ENCODE results near the gene U2SURP. TPM values are rescaled to one million over a fixed set of nuclear protein-coding genes. Genes with fewer than 3 reads are reported as not detected.
A peak's percentile ranks its signal among the peaks of the same experiment; 100 is the strongest.
"Not testable (repeated sequence)": the region's sequence is repeated elsewhere in the genome, so short reads cannot be mapped to it uniquely, and the experiment has no call there.

The U2SURP gene
- total RNA-seq, 2 experiments from 2014 or later: 106 to 120 TPM

- Mint-ChIP-seq H3K9me3 (no peaks in the 10 kb centered on the region), H3K27me3 (no peaks in the 10 kb centered on the region), H3K36me3 (ENCODE audit: low read depth) (peaks cover 47% of the 10 kb centered on the region), H3K27ac (peak overlapping the region; percentile 19), H3K4me3 (no peak overlapping the region), H3K4me1 (peaks cover 12% of the 10 kb centered on the region)
- ChIA-PET CTCF (interaction anchor here (0.8 to 1.3 kb wide), 3 partner anchors 20 to 35 kb away, joined by 3 read pairs; partner anchors contain the start of gene U2SURP), POLR2A (interaction anchor here (1.4 kb wide), 1 partner anchor 35 kb away, joined by 8 read pairs; the partner anchor contains the start of gene U2SURP)
- DNase-seq: no peak
Observed at GRCh38 chr3:143036557-143036956, 35.2 kb downstream of the U2SURP start.

- no peaks in the 10 kb centered on the region for H3K9me3 Mint-ChIP-seq
- H3K4me1 Mint-ChIP-seq: peaks cover 12% of the 10 kb centered on the region
- DNase-seq: no peak
- peaks cover 48% of the 10 kb centered on the region for H3K36me3 Mint-ChIP-seq (ENCODE audit: low read depth)
- CTCF ChIA-PET: interaction anchor here (1.3 kb wide), 1 partner anchor 33 kb away, joined by 3 read pairs; no protein-coding TSS in a partner anchor
- no peaks in the 10 kb centered on the region for H3K27me3 Mint-ChIP-seq
- no peak overlapping the region for H3K4me3 Mint-ChIP-seq
- POLR2A ChIA-PET: interaction anchor here (1.3 to 1.6 kb wide), 2 partner anchors 37 to 934 kb away, joined by 4 read pairs; partner anchors contain the start of genes DIPK2A and U2SURP
- no peak overlapping the region for H3K27ac Mint-ChIP-seq
Observed at GRCh38 chr3:143037867-143038266, 36.5 kb downstream of the U2SURP start.

GRCh38 chr3:143040261-143040879, 39.0 kb downstream of the U2SURP start:
- ChIA-PET POLR2A (interaction anchor here (0.9 kb wide), 1 partner anchor 38 kb away, joined by 3 read pairs; the partner anchor contains the start of gene U2SURP), CTCF (interaction anchor here (0.7 to 1.2 kb wide), 4 partner anchors 9 to 80 kb away, joined by 3 to 4 read pairs (median 3); no protein-coding TSS in a partner anchor)
- no peak for DNase-seq
- Mint-ChIP-seq H3K27ac (no peak overlapping the region), H3K27me3 (no peaks in the 10 kb centered on the region), H3K4me1 (peaks cover 12% of the 10 kb centered on the region), H3K4me3 (no peak overlapping the region), H3K9me3 (no peaks in the 10 kb centered on the region), H3K36me3 (ENCODE audit: low read depth) (peaks cover 53% of the 10 kb centered on the region)

- CTCF ChIA-PET: interaction anchor here (1.1 kb wide), 1 partner anchor 57 kb away, joined by 3 read pairs; no protein-coding TSS in a partner anchor
- Mint-ChIP-seq H3K36me3 (ENCODE audit: low read depth) (peaks cover 48% of the 10 kb centered on the region), H3K9me3 (no peaks in the 10 kb centered on the region), H3K27me3 (no peaks in the 10 kb centered on the region), H3K4me1 (peaks cover 2% of the 10 kb centered on the region), H3K27ac (no peak overlapping the region), H3K4me3 (no peak overlapping the region)
- POLR2A ChIA-PET: interaction anchor here (1.0 kb wide), 1 partner anchor 34 kb away, joined by 3 read pairs; no protein-coding TSS in a partner anchor
- DNase-seq: no peak
Observed at GRCh38 chr3:143041903-143042302, 40.5 kb downstream of the U2SURP start.

GRCh38 chr3:143045639-143046038, 44.3 kb downstream of the U2SURP start:
- H3K27ac Mint-ChIP-seq: no peak overlapping the region
- H3K27me3 Mint-ChIP-seq: no peaks in the 10 kb centered on the region
- no peak overlapping the region for H3K4me3 Mint-ChIP-seq
- POLR2A ChIA-PET: no interaction called here
- DNase-seq: no peak
- no peaks in the 10 kb centered on the region for H3K9me3 Mint-ChIP-seq
- CTCF ChIA-PET: interaction anchor here (0.6 to 0.7 kb wide), 2 partner anchors 14 to 926 kb away, joined by 4 to 6 read pairs; partner anchors contain the start of gene DIPK2A
- no peaks in the 10 kb centered on the region for H3K4me1 Mint-ChIP-seq
- H3K36me3 Mint-ChIP-seq (ENCODE audit: low read depth): peaks cover 45% of the 10 kb centered on the region

GRCh38 chr3:143046075-143046474, 44.7 kb downstream of the U2SURP start:
- POLR2A ChIA-PET, DNase-seq, H3K4me1 Mint-ChIP-seq, H3K4me3 Mint-ChIP-seq, H3K9me3 Mint-ChIP-seq, H3K27ac Mint-ChIP-seq, H3K27me3 Mint-ChIP-seq: not testable (repeated sequence)
- peaks cover 47% of the 10 kb centered on the region for H3K36me3 Mint-ChIP-seq (ENCODE audit: low read depth)
- CTCF ChIA-PET: interaction anchor here (0.7 kb wide), 1 partner anchor 926 kb away, joined by 6 read pairs; the partner anchor contains the start of gene DIPK2A

- Mint-ChIP-seq H3K9me3 (no peaks in the 10 kb centered on the region), H3K36me3 (ENCODE audit: low read depth) (peaks cover 67% of the 10 kb centered on the region), H3K4me1 (no peaks in the 10 kb centered on the region), H3K27me3 (no peaks in the 10 kb centered on the region), H3K4me3 (no peak overlapping the region), H3K27ac (no peak overlapping the region)
- ChIA-PET POLR2A (no interaction called here), CTCF (no interaction called here)
- DNase-seq: no peak
Observed at GRCh38 chr3:143054011-143054410, 52.6 kb downstream of the U2SURP start.

GRCh38 chr3:143056372-143056771, 55.0 kb downstream of the U2SURP start:
- H3K4me1 Mint-ChIP-seq: peaks cover 12% of the 10 kb centered on the region
- ChIA-PET POLR2A (no interaction called here), CTCF (no interaction called here)
- no peak overlapping the region for H3K4me3 Mint-ChIP-seq
- H3K27me3 Mint-ChIP-seq: no peaks in the 10 kb centered on the region
- no peak overlapping the region for H3K27ac Mint-ChIP-seq
- H3K36me3 Mint-ChIP-seq (ENCODE audit: low read depth): peaks cover 67% of the 10 kb centered on the region
- no peak for DNase-seq
- no peaks in the 10 kb centered on the region for H3K9me3 Mint-ChIP-seq

- CTCF ChIA-PET: no interaction called here
- POLR2A ChIA-PET: no interaction called here
- H3K27me3 Mint-ChIP-seq: no peaks in the 10 kb centered on the region
- no peak overlapping the region for H3K4me3 Mint-ChIP-seq
- H3K27ac Mint-ChIP-seq: no peak overlapping the region
- no peaks in the 10 kb centered on the region for H3K9me3 Mint-ChIP-seq
- H3K4me1 Mint-ChIP-seq: peaks cover 16% of the 10 kb centered on the region
- peaks cover 47% of the 10 kb centered on the region for H3K36me3 Mint-ChIP-seq (ENCODE audit: low read depth)
- no peak for DNase-seq
Observed at GRCh38 chr3:143060906-143061305, 59.5 kb downstream of the U2SURP start.

GRCh38 chr3:143063018-143063417, 61.6 kb downstream of the U2SURP start:
- POLR2A ChIA-PET: no interaction called here
- DNase-seq: no peak
- Mint-ChIP-seq H3K4me1 (peaks cover 16% of the 10 kb centered on the region), H3K9me3 (no peaks in the 10 kb centered on the region), H3K27me3 (peaks cover 2% of the 10 kb centered on the region), H3K4me3 (no peak overlapping the region), H3K27ac (no peak overlapping the region), H3K36me3 (ENCODE audit: low read depth) (peaks cover 30% of the 10 kb centered on the region)
- CTCF ChIA-PET: no interaction called here

- ChIA-PET POLR2A (no interaction called here), CTCF (interaction anchor here (0.6 kb wide), 1 partner anchor 181 kb away, joined by 3 read pairs; no protein-coding TSS in a partner anchor)
- Mint-ChIP-seq H3K27me3 (peaks cover 2% of the 10 kb centered on the region), H3K27ac (no peak overlapping the region), H3K4me3 (no peak overlapping the region), H3K4me1 (peaks cover 16% of the 10 kb centered on the region), H3K9me3 (no peaks in the 10 kb centered on the region), H3K36me3 (ENCODE audit: low read depth) (peaks cover 21% of the 10 kb centered on the region)
- no peak for DNase-seq
Observed at GRCh38 chr3:143064777-143065176, 63.4 kb downstream of the U2SURP start.

- Mint-ChIP-seq H3K36me3 (ENCODE audit: low read depth) (peaks cover 17% of the 10 kb centered on the region), H3K27ac (no peak overlapping the region), H3K4me1 (peaks cover 13% of the 10 kb centered on the region), H3K27me3 (peaks cover 2% of the 10 kb centered on the region), H3K9me3 (no peaks in the 10 kb centered on the region), H3K4me3 (no peak overlapping the region)
- ChIA-PET CTCF (no interaction called here), POLR2A (no interaction called here)
- DNase-seq: no peak
Observed at GRCh38 chr3:143065364-143065763, 64.0 kb downstream of the U2SURP start.

- H3K27ac Mint-ChIP-seq: no peak overlapping the region
- H3K4me1 Mint-ChIP-seq: peaks cover 7% of the 10 kb centered on the region
- H3K27me3 Mint-ChIP-seq: peaks cover 2% of the 10 kb centered on the region
- no peak overlapping the region for H3K4me3 Mint-ChIP-seq
- H3K9me3 Mint-ChIP-seq: no peaks in the 10 kb centered on the region
- POLR2A ChIA-PET: no interaction called here
- no peak for DNase-seq
- peaks cover 16% of the 10 kb centered on the region for H3K36me3 Mint-ChIP-seq (ENCODE audit: low read depth)
- CTCF ChIA-PET: no interaction called here
Observed at GRCh38 chr3:143066033-143066432, 64.7 kb downstream of the U2SURP start.

- H3K9me3 Mint-ChIP-seq: no peaks in the 10 kb centered on the region
- POLR2A ChIA-PET: no interaction called here
- no peaks in the 10 kb centered on the region for H3K4me1 Mint-ChIP-seq
- DNase-seq: no peak
- peaks cover 2% of the 10 kb centered on the region for H3K27me3 Mint-ChIP-seq
- CTCF ChIA-PET: no interaction called here
- H3K36me3 Mint-ChIP-seq (ENCODE audit: low read depth): peaks cover 7% of the 10 kb centered on the region
- H3K27ac Mint-ChIP-seq: no peak overlapping the region
- no peak overlapping the region for H3K4me3 Mint-ChIP-seq
Observed at GRCh38 chr3:143067201-143067600, 65.8 kb downstream of the U2SURP start.
